ENCODE data around the gene RNU7-1.

The RNU7-1 gene

DNA sequence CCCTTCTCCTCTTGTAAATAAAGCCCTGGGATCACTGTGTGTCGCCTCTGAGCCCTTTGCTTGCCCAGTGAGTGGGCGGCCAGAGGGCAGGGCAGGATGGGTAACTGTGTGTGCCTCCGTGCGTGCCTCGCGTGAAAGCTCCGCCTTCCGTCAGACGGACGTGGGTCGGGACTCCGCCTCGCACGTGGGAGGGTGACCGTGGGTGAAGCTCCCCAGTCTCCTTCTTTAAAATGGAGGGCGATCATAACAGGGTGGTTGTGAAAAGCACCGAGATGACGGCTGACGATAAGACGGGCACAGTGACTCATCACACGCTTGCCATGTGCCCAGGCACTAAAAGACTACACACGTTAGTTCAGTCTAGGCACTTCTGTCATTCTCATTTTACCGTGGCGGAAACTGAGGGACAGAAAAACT is 17.7 kb downstream of the RNU7-1 start:
- no peak overlapping the region for H3K27ac ChIP-seq (ENCODE audit: low read depth, low read length)
- H3F3A ChIP-seq (ENCODE audit: insufficient read depth) = peaks cover 19% of the 10 kb centered on the region

DNA sequence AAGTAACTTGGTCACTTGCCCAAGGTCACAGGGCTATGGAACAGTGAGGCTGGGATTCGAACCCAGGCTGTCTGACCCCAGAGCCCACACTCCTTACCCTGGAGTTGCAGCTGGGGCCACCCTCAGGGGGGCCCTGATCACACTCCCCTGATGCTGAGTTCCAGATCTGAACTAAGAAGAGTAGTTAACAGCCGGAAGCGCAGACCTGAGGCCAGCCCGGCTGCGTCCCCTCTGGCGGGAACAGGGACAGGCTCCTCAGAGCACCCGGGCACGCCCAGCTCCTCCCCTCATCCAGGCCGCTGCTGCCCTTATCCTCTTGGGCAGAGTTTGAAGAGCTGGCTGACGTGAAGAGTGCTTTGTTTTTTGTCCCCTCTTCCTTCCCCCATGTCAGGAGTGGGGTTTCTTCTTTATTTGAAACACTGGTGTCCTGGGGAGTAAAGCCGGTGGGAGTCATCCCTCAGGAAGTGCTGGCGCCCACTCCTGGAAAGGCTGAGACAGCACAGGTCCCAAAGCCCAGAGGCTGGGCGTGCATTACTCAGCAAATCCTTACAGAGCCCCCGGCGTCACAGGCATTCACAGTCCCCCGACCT is 18.2 kb downstream of the RNU7-1 start:
- Histone ChIP-seq H3K79me2 (ENCODE audit: insufficient read depth, low read length) (no peaks in the 10 kb centered on the region), H3K9me3 (ENCODE audit: insufficient read depth, low read length) (no peaks in the 10 kb centered on the region), H4K20me1 (ENCODE audit: low read depth, low read length) (no peaks in the 10 kb centered on the region), H3F3A (ENCODE audit: insufficient read depth) (peaks cover 22% of the 10 kb centered on the region), H3K4me2 (ENCODE audit: low read depth, low read length, poor library complexity, severe bottlenecking) (no peak overlapping the region), H2AFZ (ENCODE audit: low read depth, low read length, severe bottlenecking) (no peak overlapping the region), H3K9me2 (replicated peaks; ENCODE audit: insufficient read depth, low read length) (no peaks in the 10 kb centered on the region), H3K9ac (ENCODE audit: low read length) (no peak overlapping the region), H3K27me3 (ENCODE audit: low read length) (no peaks in the 10 kb centered on the region), H3K27ac (ENCODE audit: low read depth, low read length) (no peak overlapping the region), H3K4me3 (ENCODE audit: insufficient read depth, low read length, poor library complexity, severe bottlenecking) (no peak overlapping the region), H3K36me3 (ENCODE audit: low read length) (no peaks in the 10 kb centered on the region)
- TF ChIP-seq EZH2phosphoT487 (conservative IDR thresholded peaks at IDR 0.05; ENCODE audit: low read length) = no peak
- TF ChIP-seq, protein P1, sequence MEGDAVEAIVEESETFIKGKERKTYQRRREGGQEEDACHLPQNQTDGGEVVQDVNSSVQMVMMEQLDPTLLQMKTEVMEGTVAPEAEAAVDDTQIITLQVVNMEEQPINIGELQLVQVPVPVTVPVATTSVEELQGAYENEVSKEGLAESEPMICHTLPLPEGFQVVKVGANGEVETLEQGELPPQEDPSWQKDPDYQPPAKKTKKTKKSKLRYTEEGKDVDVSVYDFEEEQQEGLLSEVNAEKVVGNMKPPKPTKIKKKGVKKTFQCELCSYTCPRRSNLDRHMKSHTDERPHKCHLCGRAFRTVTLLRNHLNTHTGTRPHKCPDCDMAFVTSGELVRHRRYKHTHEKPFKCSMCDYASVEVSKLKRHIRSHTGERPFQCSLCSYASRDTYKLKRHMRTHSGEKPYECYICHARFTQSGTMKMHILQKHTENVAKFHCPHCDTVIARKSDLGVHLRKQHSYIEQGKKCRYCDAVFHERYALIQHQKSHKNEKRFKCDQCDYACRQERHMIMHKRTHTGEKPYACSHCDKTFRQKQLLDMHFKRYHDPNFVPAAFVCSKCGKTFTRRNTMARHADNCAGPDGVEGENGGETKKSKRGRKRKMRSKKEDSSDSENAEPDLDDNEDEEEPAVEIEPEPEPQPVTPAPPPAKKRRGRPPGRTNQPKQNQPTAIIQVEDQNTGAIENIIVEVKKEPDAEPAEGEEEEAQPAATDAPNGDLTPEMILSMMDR (IDR thresholded peaks at IDR 0.05; ENCODE audit: insufficient read depth, low read length, poor library complexity, severe bottlenecking) = no peak

More for the DNA sequence above, 17.7 kb downstream of the RNU7-1 start:
- Histone ChIP-seq H3K36me3 (ENCODE audit: low read length) (no peaks in the 10 kb centered on the region), H3K79me2 (ENCODE audit: insufficient read depth, low read length) (no peaks in the 10 kb centered on the region), H3K27me3 (ENCODE audit: low read length) (no peaks in the 10 kb centered on the region), H3K9ac (ENCODE audit: low read length) (no peak overlapping the region), H3K4me3 (ENCODE audit: insufficient read depth, low read length, poor library complexity, severe bottlenecking) (no peak overlapping the region), H2AFZ (ENCODE audit: low read depth, low read length, severe bottlenecking) (no peak overlapping the region), H3K9me3 (ENCODE audit: insufficient read depth, low read length) (no peaks in the 10 kb centered on the region), H3K4me2 (ENCODE audit: low read depth, low read length, poor library complexity, severe bottlenecking) (no peak overlapping the region), H3K9me2 (replicated peaks; ENCODE audit: insufficient read depth, low read length) (no peaks in the 10 kb centered on the region), H4K20me1 (ENCODE audit: low read depth, low read length) (no peaks in the 10 kb centered on the region)
- TF ChIP-seq, protein P1 (IDR thresholded peaks at IDR 0.05; ENCODE audit: insufficient read depth, low read length, poor library complexity, severe bottlenecking) = no peak
- no peak for TF ChIP-seq EZH2phosphoT487 (conservative IDR thresholded peaks at IDR 0.05; ENCODE audit: low read length)

DNA sequence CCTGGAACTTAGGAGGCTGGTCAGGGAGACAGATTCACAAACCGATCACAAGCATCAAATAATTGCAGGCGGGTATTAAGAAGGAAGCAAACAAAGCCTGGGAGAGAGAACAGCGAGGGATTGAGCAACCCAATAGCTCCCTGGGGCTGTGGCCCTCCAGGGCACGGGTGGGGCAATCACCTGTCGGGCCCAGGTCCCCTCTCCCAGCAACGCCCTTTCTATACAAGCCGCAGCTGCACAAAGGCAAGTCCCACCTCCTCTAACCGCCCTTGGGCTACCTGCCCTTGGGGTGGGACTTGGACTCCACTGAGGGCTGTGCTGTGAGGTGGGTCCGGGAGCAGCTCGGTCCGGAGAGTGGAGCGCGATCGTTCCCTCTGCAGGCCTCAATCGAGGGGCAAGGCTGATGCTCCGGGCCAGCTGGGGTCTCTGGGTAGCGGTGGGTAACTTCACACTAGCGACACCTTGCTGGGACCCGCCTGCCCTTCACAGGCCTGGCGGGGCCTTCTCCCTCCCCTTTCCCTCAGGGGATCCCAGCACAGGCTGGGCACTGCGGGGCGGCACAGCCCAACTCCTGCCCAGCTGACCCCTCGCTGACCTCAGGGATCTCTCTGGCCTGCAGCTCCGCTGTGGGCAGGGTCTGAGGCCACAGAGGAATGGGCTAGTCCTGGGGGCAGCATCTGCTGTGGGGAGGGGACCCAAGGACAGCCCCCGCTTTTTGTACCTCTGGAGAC is 18.8 kb downstream of the RNU7-1 start:
- Histone ChIP-seq H3K36me3 (ENCODE audit: low read length) (no peaks in the 10 kb centered on the region), H3K4me3 (ENCODE audit: insufficient read depth, low read length, poor library complexity, severe bottlenecking) (no peak overlapping the region)

More for the DNA sequence above, 18.8 kb downstream of the RNU7-1 start:
- Histone ChIP-seq H3K79me2 (ENCODE audit: insufficient read depth, low read length) (no peaks in the 10 kb centered on the region), H3K27ac (ENCODE audit: low read depth, low read length) (no peak overlapping the region), H4K20me1 (ENCODE audit: low read depth, low read length) (no peaks in the 10 kb centered on the region), H3F3A (ENCODE audit: insufficient read depth) (peaks cover 22% of the 10 kb centered on the region), H3K9me3 (ENCODE audit: insufficient read depth, low read length) (no peaks in the 10 kb centered on the region), H3K4me2 (ENCODE audit: low read depth, low read length, poor library complexity, severe bottlenecking) (no peak overlapping the region), H3K27me3 (ENCODE audit: low read length) (no peaks in the 10 kb centered on the region), H3K9me2 (replicated peaks; ENCODE audit: insufficient read depth, low read length) (no peaks in the 10 kb centered on the region), H2AFZ (ENCODE audit: low read depth, low read length, severe bottlenecking) (no peak overlapping the region), H3K9ac (ENCODE audit: low read length) (no peak overlapping the region)
- TF ChIP-seq EZH2phosphoT487 (conservative IDR thresholded peaks at IDR 0.05; ENCODE audit: low read length) = no peak
- TF ChIP-seq, protein P1 (IDR thresholded peaks at IDR 0.05; ENCODE audit: insufficient read depth, low read length, poor library complexity, severe bottlenecking) = no peak
